ENCODE data around the gene NCAPD2.

GRCh38 chr12:6552140-6552551 is 58.2 kb downstream of the NCAPD2 start:
- TF ChIP-seq CTCF (IDR thresholded peaks at IDR 0.05; ENCODE audit: insufficient read depth, low read length) (no peak), POLR2AphosphoS5 (IDR thresholded peaks at IDR 0.05; ENCODE audit: low read depth) (no peak), REST (IDR thresholded peaks at IDR 0.05; ENCODE audit: insufficient replicate concordance, low read depth) (no peak), GABPA (IDR thresholded peaks at IDR 0.05; ENCODE audit: low read depth) (no peak), SPI1 (IDR thresholded peaks at IDR 0.05; ENCODE audit: borderline replicate concordance, low read depth) (no peak)

Data from HL-60 (cell line).